ENCODE data around the gene MYL10. TPM values are rescaled to one million over a fixed set of nuclear protein-coding genes. Genes with fewer than 3 reads are reported as not detected.

MYL10 gene
- total RNA-seq (ENCODE audit: low replicate concordance), result not detected in 2 replicates
- long read RNA-seq, result 0 reads

GRCh38 chr7:101629171-101629570 is at the start of gene MYL10:
TSS of gene MYL10 (minus strand) at chr7:101629296. CDS start at chr7:101629118, 178 bp downstream.
- Mint-ChIP-seq H3K27ac (no peak within 1 kb of the TSS), H3K4me1 (ENCODE audit: unreplicated experiment) (peaks cover 29% of the 10 kb centered on the region), H3K36me3 (no peaks in the 10 kb centered on the region), H3K27me3 (peaks cover 20% of the 10 kb centered on the region), H3K4me3 (no peak within 1 kb of the TSS), H3K9me3 (no peaks in the 10 kb centered on the region)
- no peak for TF ChIP-seq CTCF (conservative IDR thresholded peaks at IDR 0.05)
- no peak for DNase-seq (ENCODE audit: extremely low spot score, unreplicated experiment)

DNA sequence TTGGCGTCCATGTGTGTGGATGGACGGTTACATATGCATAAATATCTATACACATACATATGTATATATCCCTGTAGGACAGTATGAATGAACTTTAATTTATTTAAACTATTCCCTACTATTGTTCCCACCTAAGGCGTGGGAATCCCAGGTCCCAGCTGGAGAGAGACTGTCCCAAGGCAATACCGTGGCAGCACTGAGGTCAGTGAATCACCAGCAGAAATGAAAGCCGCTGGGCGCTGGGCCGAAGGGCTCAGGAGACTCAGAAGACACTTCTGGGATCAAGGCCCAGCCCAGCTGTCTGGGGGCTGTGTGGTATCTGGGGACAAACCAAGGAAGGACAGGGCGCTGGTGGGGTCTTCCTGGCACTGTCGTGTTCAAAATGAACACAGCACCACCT is 49.6 kb upstream of the MYL10 start:
- Mint-ChIP-seq H3K9me3 (no peaks in the 10 kb centered on the region), H3K36me3 (no peaks in the 10 kb centered on the region), H3K27me3 (peaks cover 5% of the 10 kb centered on the region), H3K27ac (no peak overlapping the region), H3K4me1 (ENCODE audit: unreplicated experiment) (peaks cover 19% of the 10 kb centered on the region), H3K4me3 (no peak overlapping the region)
- no peak for DNase-seq (ENCODE audit: extremely low spot score, unreplicated experiment)
- TF ChIP-seq CTCF (conservative IDR thresholded peaks at IDR 0.05), result no peak

DNA sequence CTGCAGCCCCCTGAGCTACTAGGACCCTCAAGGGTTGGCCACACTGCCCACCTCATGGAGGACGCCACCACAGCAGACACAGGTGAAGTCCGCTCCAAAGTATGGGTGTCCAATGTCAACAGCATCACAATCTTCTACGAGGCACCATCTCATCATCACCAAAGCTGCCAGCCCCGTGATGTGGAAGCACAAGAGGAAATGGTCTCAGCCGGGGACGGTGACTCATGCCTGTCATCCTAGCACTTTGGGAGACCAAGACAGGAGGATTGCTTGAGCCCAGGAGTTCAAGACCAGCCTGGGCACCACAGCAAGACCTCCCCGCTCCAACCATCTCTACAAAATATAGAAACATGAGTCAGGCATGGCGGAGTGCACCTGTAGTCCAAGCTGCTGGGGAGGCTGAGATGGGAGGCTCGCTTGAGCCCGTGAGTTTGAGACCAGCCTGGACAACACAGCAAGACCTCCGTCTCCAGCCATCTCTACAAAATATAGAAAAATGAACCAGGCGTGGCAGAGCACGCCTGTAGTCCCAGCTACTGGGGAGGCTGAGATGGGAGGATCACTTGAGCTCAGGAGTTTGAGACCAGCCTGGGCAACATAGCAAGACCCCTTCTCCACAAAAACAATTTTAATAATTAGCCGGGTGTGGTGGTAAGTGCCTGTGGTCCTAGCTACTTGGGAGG is 48.8 kb upstream of the MYL10 start:
- TF ChIP-seq CTCF (conservative IDR thresholded peaks at IDR 0.05), result no peak
- Mint-ChIP-seq H3K36me3 (no peaks in the 10 kb centered on the region), H3K4me3 (no peak overlapping the region), H3K9me3 (no peaks in the 10 kb centered on the region), H3K27ac (no peak overlapping the region), H3K4me1 (ENCODE audit: unreplicated experiment) (peaks cover 19% of the 10 kb centered on the region), H3K27me3 (peaks cover 5% of the 10 kb centered on the region)
- no peak for DNase-seq (ENCODE audit: extremely low spot score, unreplicated experiment)

- DNase-seq (ENCODE audit: extremely low spot score, unreplicated experiment), result no peak
- peaks cover 5% of the 10 kb centered on the region for H3K27me3 Mint-ChIP-seq
- H3K27ac Mint-ChIP-seq, result peak overlapping the region; percentile 29
- peaks cover 19% of the 10 kb centered on the region for H3K4me1 Mint-ChIP-seq (ENCODE audit: unreplicated experiment)
- no peaks in the 10 kb centered on the region for H3K9me3 Mint-ChIP-seq
- no peaks in the 10 kb centered on the region for H3K36me3 Mint-ChIP-seq
- H3K4me3 Mint-ChIP-seq, result peak overlapping the region; percentile 66
- no peak for TF ChIP-seq CTCF (conservative IDR thresholded peaks at IDR 0.05)
Observed at GRCh38 chr7:101677391-101677790, 48.3 kb upstream of the MYL10 start.

DNA sequence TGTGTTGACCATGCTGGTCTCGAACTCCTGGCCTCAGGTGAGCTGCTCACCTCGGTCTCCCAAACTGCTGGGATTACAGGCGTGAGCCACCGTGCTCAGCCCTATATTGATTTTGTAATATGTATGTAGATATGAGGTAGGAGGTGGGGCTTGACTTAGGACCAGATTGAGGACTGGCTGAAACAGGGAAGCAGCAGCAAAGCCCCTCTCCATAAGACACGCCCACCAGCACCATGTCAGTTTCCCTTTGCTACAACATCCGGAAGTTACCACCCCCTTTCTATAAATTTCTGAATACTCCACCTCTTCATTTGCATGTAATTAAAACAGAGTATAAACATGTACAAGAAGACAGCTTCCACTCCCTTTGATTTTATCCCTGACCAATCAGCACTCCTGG is 47.9 kb upstream of the MYL10 start:
- no peak for TF ChIP-seq CTCF (conservative IDR thresholded peaks at IDR 0.05)
- H3K36me3 Mint-ChIP-seq, result no peaks in the 10 kb centered on the region
- peaks cover 19% of the 10 kb centered on the region for H3K4me1 Mint-ChIP-seq (ENCODE audit: unreplicated experiment)
- peak overlapping the region; percentile 29 for H3K27ac Mint-ChIP-seq
- peak overlapping the region; percentile 66 for H3K4me3 Mint-ChIP-seq
- peaks cover 5% of the 10 kb centered on the region for H3K27me3 Mint-ChIP-seq
- no peaks in the 10 kb centered on the region for H3K9me3 Mint-ChIP-seq
- DNase-seq (ENCODE audit: extremely low spot score, unreplicated experiment), result no peak
